Parathyroid adenoma (tissue), 2 donors: ENCODE results near the gene TSPAN1.

Experiments used
- H2AFZ ChIP-seq: fragments of 300-600 bp; sonication (generic); one replicate; pipeline ENCODE4 v1.7.0; 2017; ENCODE audit warnings: antibody characterized with exemption, mild to moderate bottlenecking
- H3K27ac ChIP-seq: fragments of 300-600 bp; sonication (generic); one replicate; pipeline ENCODE4 v1.7.0; 2017
- H3K27me3 ChIP-seq: fragments of 300-600 bp; sonication (generic); one replicate; pipeline ENCODE4 v1.7.0; 2017; ENCODE audit warnings: low read length; ENCODE audit not compliant: control insufficient read depth, insufficient read depth
- H3K36me3 ChIP-seq: fragments of 300-600 bp; sonication (generic); one replicate; pipeline ENCODE4 v1.7.0; 2017; ENCODE audit warnings: low read length; ENCODE audit not compliant: control insufficient read depth, insufficient read depth
- H3K4me1 ChIP-seq: fragments of 300-600 bp; sonication (generic); one replicate; pipeline ENCODE4 v1.7.0; 2017; ENCODE audit warnings: control low read depth
- H3K4me2 ChIP-seq: fragments of 300-600 bp; sonication (generic); one replicate; pipeline ENCODE4 v1.7.0; 2017; ENCODE audit warnings: low read length
- H3K4me3 ChIP-seq: fragments of 300-600 bp; sonication (generic); one replicate; pipeline ENCODE4 v1.7.0; 2017; ENCODE audit warnings: low read depth, low read length
- H3K79me2 ChIP-seq: fragments of 300-600 bp; sonication (generic); one replicate; pipeline ENCODE4 v1.7.0; 2017; ENCODE audit warnings: control low read depth
- H3K9ac ChIP-seq: fragments of 300-600 bp; sonication (generic); one replicate; pipeline ENCODE4 v1.7.0; 2017; ENCODE audit warnings: mild to moderate bottlenecking
- H3K9me3 ChIP-seq: fragments of 300-600 bp; sonication (generic); one replicate; pipeline ENCODE4 v1.7.0; 2017; ENCODE audit warnings: low read length; ENCODE audit not compliant: control insufficient read depth
- TF ChIP-seq, protein P1 (sequence below): fragments of 300-600 bp; sonication (generic); IDR thresholded peaks from one replicate; pipeline ENCODE4 v1.7.0; 2017; ENCODE audit warnings: antibody characterized with exemption, mild to moderate bottlenecking
- donor health status: primary hyperparathyroidism.

TSPAN1 gene

DNA sequence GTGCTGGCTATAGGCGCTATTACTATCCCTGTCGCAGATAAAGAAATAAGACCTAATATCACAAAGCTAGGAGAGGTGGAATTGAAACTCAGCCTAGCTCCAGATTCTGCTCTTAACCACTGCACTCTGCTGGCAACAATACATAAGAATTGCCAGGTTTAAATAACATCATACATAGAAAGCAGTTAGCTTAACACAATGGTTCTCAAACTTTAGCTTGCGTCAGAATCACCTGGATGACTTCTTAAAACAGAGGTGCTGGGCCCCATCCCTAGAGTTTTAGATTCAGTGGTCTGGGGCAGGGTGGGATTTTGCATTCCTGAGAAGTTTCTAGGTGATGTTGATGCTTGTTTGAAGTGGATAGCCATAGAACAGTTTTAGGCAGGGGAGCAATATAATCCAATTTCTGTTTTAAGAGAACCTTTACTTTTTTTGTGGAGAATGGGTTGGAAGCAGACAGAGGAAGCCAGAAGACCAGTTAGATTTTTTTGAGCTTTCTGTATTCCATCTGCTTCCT lies 24.4 kb downstream of the TSPAN1 start:
- Histone ChIP-seq H3K9me3 (no peaks in the 10 kb centered on the region), H2AFZ (no peak overlapping the region), H3K27me3 (no peaks in the 10 kb centered on the region), H3K9ac (no peak overlapping the region), H3K79me2 (no peaks in the 10 kb centered on the region), H3K27ac (no peak overlapping the region), H3K4me3 (no peak overlapping the region), H3K4me1 (peaks cover 6% of the 10 kb centered on the region), H3K36me3 (no peaks in the 10 kb centered on the region), H3K4me2 (peak overlapping the region; percentile 97)
- TF ChIP-seq, protein P1, sequence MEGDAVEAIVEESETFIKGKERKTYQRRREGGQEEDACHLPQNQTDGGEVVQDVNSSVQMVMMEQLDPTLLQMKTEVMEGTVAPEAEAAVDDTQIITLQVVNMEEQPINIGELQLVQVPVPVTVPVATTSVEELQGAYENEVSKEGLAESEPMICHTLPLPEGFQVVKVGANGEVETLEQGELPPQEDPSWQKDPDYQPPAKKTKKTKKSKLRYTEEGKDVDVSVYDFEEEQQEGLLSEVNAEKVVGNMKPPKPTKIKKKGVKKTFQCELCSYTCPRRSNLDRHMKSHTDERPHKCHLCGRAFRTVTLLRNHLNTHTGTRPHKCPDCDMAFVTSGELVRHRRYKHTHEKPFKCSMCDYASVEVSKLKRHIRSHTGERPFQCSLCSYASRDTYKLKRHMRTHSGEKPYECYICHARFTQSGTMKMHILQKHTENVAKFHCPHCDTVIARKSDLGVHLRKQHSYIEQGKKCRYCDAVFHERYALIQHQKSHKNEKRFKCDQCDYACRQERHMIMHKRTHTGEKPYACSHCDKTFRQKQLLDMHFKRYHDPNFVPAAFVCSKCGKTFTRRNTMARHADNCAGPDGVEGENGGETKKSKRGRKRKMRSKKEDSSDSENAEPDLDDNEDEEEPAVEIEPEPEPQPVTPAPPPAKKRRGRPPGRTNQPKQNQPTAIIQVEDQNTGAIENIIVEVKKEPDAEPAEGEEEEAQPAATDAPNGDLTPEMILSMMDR: no peak

DNA sequence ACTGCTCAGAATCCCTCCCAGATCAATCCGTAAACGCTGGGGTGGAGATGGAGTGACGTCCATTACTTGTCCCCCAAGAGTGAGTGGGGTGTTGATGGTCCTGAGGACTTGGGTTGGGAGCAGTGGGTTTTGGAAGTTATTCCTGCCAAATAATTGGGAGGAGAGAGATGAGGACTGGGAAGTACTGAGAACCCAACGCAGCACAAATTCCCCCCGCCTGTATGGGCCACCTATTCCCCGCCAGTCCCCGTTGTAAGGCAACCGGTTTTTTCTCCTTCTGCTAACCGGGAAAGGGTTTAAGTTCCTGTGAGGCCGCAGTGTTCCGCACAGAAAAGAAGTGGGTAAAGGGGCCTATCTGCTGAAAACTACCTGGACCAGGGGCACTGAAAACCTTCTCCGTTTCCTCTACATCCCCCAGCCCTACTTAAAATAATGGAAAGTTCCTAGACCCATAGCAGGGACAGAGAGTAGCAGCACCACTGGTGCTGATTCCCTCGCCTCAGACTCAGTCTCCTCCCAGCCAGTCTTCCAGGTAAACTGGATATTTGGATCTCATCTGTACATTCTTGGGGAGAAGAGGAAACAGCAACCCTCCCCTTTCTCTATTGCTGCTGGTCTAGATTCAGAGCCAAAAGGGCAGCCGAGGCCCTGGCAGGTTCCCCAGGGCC lies 29.0 kb downstream of the TSPAN1 start:
- Histone ChIP-seq H3K4me3 (peak overlapping the region; percentile 68), H3K27ac (peak overlapping the region; percentile 73), H3K4me2 (peak overlapping the region; percentile 80), H3K79me2 (no peaks in the 10 kb centered on the region), H3K27me3 (no peaks in the 10 kb centered on the region), H3K9ac (no peak overlapping the region), H3K9me3 (no peaks in the 10 kb centered on the region), H3K4me1 (peaks cover 4% of the 10 kb centered on the region), H3K36me3 (no peaks in the 10 kb centered on the region), H2AFZ (peak overlapping the region; percentile 69)
- TF ChIP-seq, protein P1: no peak

DNA sequence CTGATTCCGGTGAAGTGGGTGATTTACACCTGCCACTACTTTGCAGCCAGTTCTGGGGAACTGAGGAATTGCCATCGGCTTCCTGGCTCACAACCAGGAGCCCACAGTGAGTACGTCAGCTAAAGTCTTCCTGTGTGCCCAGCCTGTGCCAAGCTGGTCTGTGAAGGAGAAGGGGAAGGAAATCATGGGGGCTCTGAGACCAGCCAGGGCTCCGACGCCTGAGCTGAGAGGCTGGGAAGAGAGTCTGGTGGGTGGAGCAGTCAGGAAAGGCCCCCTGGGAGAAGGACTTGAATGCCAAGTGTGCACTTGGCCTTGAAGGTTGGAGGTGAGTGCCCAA lies 29.5 kb downstream of the TSPAN1 start:
- Histone ChIP-seq H3K27ac (peak overlapping the region; percentile 73), H3K4me3 (peak overlapping the region; percentile 68), H3K27me3 (no peaks in the 10 kb centered on the region), H3K4me1 (peaks cover 4% of the 10 kb centered on the region), H3K9me3 (no peaks in the 10 kb centered on the region), H3K36me3 (no peaks in the 10 kb centered on the region), H3K9ac (no peak overlapping the region), H3K79me2 (no peaks in the 10 kb centered on the region), H2AFZ (peak overlapping the region; percentile 60), H3K4me2 (peak overlapping the region; percentile 80)
- TF ChIP-seq, protein P1: no peak

DNA sequence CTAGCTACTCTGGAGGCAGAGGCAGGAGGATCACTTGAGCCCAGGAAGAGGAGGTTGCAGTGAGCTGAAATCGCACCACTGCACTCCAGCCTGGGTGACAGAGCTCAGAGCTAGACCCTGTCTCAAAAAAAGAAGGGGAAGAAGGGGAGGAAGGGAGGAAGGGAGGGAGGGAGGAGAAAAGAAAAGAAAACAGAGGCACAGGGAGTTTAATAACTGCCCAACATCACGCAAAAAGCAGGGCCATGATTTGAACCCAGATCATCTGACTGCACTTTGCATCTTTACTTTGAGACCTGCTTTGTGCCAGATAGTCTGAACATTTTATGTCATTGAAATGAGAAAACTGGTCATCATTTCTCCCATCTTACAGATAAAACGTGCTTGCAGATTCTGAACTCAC lies 30.3 kb downstream of the TSPAN1 start:
- TF ChIP-seq, protein P1: no peak
- Histone ChIP-seq H3K4me3 (no peak overlapping the region), H2AFZ (no peak overlapping the region), H3K27me3 (no peaks in the 10 kb centered on the region), H3K36me3 (no peaks in the 10 kb centered on the region), H3K9me3 (no peaks in the 10 kb centered on the region), H3K27ac (peak overlapping the region; percentile 73), H3K4me2 (peak overlapping the region; percentile 43), H3K79me2 (no peaks in the 10 kb centered on the region), H3K4me1 (peaks cover 4% of the 10 kb centered on the region), H3K9ac (no peak overlapping the region)

DNA sequence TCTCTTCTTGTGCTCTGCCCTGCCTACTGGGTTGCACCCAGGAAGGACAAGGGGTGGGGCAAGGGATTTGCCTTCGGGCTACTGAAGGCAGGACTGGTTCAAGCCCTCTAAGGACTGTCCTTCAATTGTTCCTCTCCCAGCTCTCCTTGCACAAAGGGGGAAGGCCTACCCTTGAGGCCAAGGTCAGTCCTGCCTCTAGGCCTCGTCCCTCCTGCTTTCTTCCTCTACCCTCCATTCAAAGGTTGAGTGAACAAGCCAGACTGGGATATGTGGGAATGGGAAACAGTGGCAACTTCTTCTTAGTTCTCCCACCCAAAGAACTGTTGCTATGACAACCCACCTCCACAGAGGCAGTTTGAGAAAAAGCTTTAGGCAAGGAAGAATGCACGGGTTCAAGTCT lies 30.9 kb downstream of the TSPAN1 start:
- H3K4me3 ChIP-seq: no peak overlapping the region
- no peaks in the 10 kb centered on the region for H3K27me3 ChIP-seq
- H2AFZ ChIP-seq: no peak overlapping the region
- peaks cover 4% of the 10 kb centered on the region for H3K4me1 ChIP-seq
- no peaks in the 10 kb centered on the region for H3K36me3 ChIP-seq
- H3K9me3 ChIP-seq: no peaks in the 10 kb centered on the region
- H3K79me2 ChIP-seq: no peaks in the 10 kb centered on the region
- no peak overlapping the region for H3K9ac ChIP-seq
- H3K4me2 ChIP-seq: peak overlapping the region; percentile 43
- TF ChIP-seq, protein P1: no peak
- H3K27ac ChIP-seq: peak overlapping the region; percentile 73
